NCI-H146 (cell line): Measurements from ENCODE around the gene PGAM4.
"Not testable (repeated sequence)": the region's sequence is repeated elsewhere in the genome, so short reads cannot be mapped to it uniquely, and the experiment has no call there.

Source experiments
- DNase-seq: peaks from one replicate; lab custom pipeline; 2025; lab: John Stamatoyannopoulos, UW

The PGAM4 gene

GRCh38 chrX:77969538-77969937 lies at the start of gene PGAM4:
Gene PGAM4, minus strand, starts transcription at chrX:77969638. Its CDS starts 0 bp downstream, at chrX:77969638.
- no peak for DNase-seq

DNA sequence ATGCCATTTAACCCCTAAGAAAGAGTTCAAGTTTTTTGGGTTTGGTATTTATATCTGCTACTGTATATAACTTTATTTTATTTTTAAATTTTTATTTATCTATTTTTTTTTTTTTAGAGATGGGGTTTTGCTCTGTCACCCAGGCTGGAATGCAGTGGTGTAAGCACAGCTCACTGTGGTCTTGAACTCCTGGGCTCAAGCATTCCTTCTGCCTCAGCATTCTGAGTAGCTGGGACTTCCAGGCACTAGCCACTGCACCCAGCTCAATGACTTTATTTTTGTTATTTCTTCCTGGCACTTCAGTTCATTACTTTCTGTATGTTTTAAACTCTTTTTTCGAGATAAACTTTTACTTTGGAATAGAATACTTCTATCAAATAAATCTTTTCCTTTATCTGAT lies 42.4 kb upstream of the PGAM4 start:
- DNase-seq: no peak

DNA sequence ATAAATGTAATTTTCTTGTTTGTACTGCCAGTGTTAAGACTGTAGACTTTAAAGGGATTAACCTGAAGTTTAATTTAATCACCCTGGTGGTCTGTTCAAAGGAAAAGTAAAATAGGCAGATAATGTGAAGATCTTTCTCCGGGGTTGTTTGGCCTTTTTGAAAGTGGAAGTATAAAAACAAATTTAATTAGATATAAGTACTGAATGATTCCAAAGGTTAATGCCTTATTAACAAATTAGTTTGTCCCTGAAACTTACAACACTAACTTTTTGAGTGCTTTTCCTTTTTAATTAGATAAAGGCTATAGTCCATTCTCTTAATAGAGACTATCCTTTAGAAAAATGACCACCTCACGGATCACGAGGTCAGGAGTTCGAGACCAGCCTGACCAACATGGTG lies 10.4 kb upstream of the PGAM4 start:
- no peak for DNase-seq

GRCh38 chrX:77977518-77977917 lies 8.1 kb upstream of the PGAM4 start:
- no peak for DNase-seq

GRCh38 chrX:77977095-77977494 lies 7.7 kb upstream of the PGAM4 start:
- DNase-seq: no peak

DNA sequence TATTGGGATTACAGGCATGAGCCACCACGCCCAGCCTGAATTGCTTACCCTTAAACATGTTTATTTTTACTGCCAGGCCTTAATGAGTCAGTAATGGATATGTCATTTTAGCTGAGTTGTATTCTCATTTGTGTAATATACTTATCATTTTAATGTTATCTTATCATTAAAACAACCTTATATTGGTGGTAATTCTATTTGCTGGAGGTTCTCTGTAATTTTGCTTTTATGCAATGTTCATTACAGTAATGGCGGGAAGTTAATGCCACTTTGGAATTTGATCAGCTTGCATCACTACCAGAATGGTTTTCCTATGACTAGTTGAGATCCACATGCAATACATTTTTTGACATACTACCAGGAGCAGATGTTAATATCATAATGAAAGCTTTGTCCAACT lies 6.3 kb upstream of the PGAM4 start:
- DNase-seq: no peak

- no peak for DNase-seq
Measured at GRCh38 chrX:77967631-77968030, 1.8 kb downstream of the PGAM4 start.

DNA sequence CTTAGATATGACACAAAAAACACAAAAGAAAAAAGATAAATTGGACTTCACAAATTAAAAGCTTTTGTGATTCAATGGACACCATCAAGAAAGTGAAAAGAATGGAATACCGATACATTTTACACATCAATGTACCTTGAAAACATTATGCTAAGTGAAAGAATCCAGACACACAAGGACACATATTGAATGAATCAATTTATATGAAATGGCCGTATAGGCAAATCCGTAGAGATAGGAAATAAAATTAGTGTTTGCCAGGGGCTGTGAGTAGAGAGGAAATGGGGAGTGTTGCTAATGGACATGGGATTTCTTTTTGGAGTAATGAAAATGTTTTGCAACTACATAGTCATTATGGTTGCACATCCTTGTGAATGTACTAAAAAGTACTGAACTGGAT lies 3.1 kb downstream of the PGAM4 start:
- DNase-seq: no peak

DNA sequence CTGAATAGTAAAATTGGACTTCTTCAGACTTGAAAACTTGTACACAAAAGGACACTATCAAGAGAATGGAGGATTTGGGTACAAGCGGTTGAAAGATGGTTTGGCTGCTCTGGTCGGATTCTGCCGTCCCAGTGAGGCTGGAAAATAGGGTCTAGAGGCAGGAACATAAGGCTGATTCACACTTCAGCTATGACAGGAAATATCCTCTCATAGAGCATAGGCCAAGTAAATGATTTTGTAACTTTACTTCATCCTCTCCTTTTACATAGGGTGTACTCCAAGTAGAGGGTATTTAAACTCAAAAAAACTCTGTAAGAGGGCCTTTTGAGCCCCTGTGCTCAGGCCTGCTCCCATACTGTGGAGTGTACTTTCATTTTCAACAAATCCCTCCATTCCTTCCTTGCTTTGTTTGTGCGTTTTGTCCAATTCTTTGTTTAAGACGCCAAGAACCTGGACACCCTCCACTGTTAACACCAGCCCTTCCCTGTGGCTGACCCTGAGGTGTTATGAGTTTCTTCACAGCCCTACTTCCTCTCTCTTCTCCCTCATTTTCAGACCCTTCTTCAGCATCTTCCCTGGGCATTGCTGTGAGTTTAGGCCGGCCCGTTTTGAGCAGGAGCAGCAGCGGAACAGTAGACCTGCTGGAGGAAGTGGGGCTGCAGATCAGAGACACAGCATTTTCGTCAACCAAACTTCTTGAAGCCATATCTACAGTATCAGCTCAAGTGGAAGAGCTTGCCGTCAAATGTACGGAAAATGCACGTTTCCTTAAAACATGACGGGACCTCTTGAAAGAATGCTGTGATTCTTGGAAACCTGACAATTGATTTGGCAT lies 7.2 kb downstream of the PGAM4 start:
- DNase-seq: no peak

GRCh38 chrX:77961063-77961462 lies 8.4 kb downstream of the PGAM4 start:
- no peak for DNase-seq

DNA sequence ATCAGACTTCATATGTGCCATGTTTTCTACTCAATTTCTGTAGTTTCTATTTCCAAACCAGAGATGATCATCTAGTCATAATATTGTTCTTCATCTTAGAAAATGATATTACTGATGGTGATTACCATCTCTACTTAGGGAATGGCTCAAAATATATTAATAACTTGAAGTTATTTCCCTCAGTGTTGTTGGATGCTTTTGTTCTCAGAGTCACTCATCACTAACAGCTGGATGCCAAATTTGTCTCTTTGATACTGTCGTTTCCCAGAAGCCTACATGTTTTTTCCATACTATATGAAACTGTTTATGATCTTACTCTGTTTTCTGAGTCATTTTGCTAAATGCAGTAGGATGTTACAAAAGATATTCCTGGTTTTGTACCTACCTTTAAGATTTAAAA lies 8.9 kb downstream of the PGAM4 start:
- no peak for DNase-seq

- DNase-seq: no peak
Measured at GRCh38 chrX:77953708-77954107, 15.7 kb downstream of the PGAM4 start.

DNA sequence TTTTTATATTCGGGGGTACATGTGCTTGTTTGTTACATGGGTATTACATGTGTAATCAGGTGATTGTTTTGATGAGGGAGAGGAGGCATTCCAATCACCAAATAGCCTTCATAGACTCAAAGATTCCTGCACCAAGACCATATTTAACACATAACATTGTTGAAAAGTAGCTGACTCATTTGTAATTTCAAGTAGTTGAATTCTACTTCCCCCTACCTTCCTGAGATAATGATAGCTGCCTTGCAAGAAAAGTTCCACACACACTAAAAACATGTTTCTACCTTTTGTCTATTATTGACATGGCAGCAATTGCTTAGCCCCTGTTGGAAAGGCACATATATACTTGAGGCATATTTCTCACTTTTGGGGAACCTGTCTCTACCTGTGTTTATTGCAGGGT lies 16.1 kb downstream of the PGAM4 start:
- no peak for DNase-seq

DNA sequence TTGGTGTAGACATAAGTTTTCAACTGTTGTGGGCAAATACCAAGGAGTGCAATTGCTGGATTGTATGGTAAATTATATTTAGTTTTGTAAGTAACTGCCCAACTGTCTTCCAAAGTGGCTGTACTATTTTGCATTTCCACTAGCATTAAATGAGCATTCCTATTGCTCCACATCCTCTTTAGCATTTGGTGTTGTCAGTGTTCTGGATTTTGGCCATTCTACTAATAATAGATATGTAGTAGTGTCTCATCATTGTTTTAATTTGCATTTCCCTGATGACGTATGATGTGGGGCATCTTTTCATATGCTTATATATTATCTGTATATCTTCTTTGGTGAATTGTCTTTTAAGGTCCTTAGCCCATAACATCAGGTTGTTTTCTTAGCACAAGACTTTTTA lies 17.3 kb downstream of the PGAM4 start:
- no peak for DNase-seq

DNA sequence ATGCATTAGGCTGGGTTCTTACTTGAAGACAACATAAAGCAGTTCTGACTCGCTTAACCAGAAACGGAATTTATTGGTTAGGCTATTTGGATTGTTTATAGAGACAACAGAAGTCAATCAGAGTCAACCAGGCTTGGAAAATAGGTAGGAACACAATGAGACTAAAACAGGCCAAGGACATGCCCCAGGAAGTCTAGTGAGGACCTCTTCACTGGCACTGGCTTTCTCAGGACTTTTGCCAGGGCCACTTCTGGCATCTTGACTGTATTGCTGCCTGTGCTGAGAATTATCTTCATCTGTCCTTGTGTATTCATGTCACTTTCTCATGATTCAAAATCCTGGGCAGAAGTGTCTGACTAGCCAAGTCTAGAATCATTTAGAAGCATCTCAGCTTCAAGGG lies 19.6 kb downstream of the PGAM4 start:
- no peak for DNase-seq

GRCh38 chrX:77946571-77946970 lies 22.9 kb downstream of the PGAM4 start:
- DNase-seq: no peak

DNA sequence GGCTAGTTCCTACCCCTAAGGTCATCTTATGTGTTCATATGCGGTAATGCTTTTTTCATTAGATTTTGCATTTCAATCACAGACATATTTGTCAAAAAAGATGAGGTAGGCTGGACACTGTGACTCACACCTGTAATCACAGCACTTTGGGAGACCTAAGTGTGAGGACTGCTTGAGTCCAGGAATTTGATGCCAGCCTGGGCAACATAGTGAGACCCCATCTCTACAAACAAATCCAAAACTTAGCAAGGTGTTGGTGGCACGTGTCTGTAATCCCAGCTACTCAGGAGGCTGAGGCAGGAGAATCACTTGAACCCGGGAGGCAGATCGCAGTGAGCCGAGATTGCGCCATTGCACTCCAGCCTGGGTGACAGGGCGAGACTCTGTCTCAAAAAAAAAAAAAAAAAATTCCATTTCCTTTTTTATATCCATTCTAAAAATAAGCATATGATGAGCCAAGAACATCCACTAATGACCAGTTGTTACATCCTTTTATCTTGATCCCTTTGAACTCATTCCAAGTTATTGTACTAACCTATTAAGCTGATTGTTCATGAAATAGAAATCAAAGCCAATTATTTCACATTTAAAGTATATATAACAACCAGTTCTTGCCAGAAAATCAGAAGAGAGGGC lies 23.4 kb downstream of the PGAM4 start:
- no peak for DNase-seq

DNA sequence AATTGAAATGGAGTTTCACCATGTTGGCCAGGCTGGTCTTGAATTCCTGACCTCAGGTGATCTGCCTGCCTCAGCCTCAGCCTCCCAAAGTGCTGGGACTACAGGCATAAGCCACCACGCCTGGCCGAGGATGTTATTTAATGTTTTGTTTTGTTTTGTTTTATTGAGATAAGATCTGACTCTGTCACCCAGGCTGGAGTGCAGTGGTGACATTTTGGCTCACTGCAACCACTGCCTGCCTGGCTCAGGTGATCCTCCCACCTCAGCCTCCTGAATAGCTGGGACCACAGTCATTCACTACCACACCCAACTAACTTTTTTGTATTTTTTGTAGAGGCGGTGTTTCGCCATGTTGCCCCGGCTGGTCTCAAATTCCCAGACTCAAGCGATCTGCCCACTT lies 24.4 kb downstream of the PGAM4 start:
- not testable (repeated sequence) for DNase-seq

DNA sequence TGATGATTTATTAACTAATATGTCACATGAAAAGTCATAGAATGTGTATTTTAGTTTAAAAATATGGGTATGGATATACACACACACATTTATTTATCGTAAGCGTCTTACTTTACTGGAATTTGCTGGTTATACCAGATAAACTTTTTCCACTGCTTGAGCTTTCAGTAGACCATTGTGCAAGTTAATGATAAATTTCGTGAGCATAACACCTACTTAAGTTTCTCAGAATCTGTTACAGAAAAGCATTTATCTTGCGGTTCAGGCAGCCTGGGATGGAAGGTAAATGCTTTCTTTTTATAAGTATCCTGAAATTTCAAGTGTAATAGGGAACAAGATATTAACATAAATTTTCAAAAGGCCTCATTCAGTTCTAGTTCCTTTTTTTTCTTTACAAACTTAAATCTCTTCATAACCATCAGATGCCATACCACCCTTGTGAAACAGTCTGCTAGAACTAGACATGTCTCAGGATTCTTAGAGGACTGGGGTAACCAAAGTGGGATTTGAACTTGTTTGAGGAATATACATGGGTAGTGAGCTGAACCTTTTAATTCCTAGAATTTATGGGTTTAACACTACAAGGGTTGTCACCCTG lies 31.3 kb downstream of the PGAM4 start:
- no peak for DNase-seq

GRCh38 chrX:77937291-77937690 lies 32.1 kb downstream of the PGAM4 start:
- DNase-seq: no peak

DNA sequence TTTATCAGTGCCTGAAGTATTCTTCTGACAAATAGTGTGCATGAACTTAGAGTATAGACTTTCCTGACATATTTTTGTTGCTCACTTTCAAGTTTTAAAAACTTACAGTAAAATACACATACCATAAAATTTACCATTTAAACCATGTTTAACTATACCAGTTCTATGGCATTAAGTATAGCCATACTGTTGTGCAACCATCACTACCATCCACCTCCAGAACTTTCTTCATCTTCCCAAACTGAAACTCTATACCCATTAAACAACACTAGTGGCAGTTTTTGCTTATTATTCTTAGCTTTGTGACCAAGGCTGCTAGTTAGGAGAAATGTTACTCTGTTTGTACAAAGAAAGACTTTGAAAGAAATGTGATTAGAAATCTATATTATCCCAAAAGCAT lies 33.1 kb downstream of the PGAM4 start:
- DNase-seq: no peak

- DNase-seq: no peak
Measured at GRCh38 chrX:77935886-77936285, 33.6 kb downstream of the PGAM4 start.

GRCh38 chrX:77930581-77930980 lies 38.9 kb downstream of the PGAM4 start:
- DNase-seq: no peak
